NCI-H2227 treated with DMSO at 0.1 percent for 48 hours (cell line): ENCODE results near the gene CALB2.
A peak's percentile ranks its signal among the peaks of the same experiment; 100 is the strongest.
"Not testable (repeated sequence)": the region's sequence is repeated elsewhere in the genome, so short reads cannot be mapped to it uniquely, and the experiment has no call there.

Experiments
- DNase-seq: peaks from one replicate; lab custom pipeline; 2025; lab: John Stamatoyannopoulos, UW

The CALB2 gene

GRCh38 chr16:71352963-71353460 is 5.5 kb upstream of the CALB2 start:
- DNase-seq: no peak

GRCh38 chr16:71353736-71354135 is 4.8 kb upstream of the CALB2 start:
- no peak for DNase-seq

GRCh38 chr16:71354156-71354555 is 4.4 kb upstream of the CALB2 start:
- DNase-seq: no peak

GRCh38 chr16:71356051-71356740 is 2.3 kb upstream of the CALB2 start:
- no peak for DNase-seq

- DNase-seq: not testable (repeated sequence)
Measured at GRCh38 chr16:71356936-71357335, 1.6 kb upstream of the CALB2 start.

GRCh38 chr16:71357681-71358080 is 842 bp upstream of the CALB2 start:
- DNase-seq: no peak

- DNase-seq: no peak
Measured at GRCh38 chr16:71359431-71359830, 908 bp downstream of the CALB2 start.

GRCh38 chr16:71360378-71360777 is 1.9 kb downstream of the CALB2 start:
- DNase-seq: no peak

GRCh38 chr16:71364133-71364681 is 5.7 kb downstream of the CALB2 start:
- no peak for DNase-seq

GRCh38 chr16:71365021-71365420 is 6.5 kb downstream of the CALB2 start:
- no peak for DNase-seq

GRCh38 chr16:71367241-71367976 is 8.9 kb downstream of the CALB2 start:
- DNase-seq: peak; percentile 37

- no peak for DNase-seq
Measured at GRCh38 chr16:71368958-71369357, 10.4 kb downstream of the CALB2 start.

GRCh38 chr16:71369494-71369893 is 11.0 kb downstream of the CALB2 start:
- no peak for DNase-seq

GRCh38 chr16:71371237-71371636 is 12.7 kb downstream of the CALB2 start:
- DNase-seq: no peak

- DNase-seq: no peak
Measured at GRCh38 chr16:71373073-71373472, 14.6 kb downstream of the CALB2 start.

GRCh38 chr16:71376465-71377157 is 18.1 kb downstream of the CALB2 start:
- DNase-seq: no peak

- DNase-seq: no peak
Measured at GRCh38 chr16:71379711-71380110, 21.2 kb downstream of the CALB2 start.

- no peak for DNase-seq
Measured at GRCh38 chr16:71380831-71381230, 22.3 kb downstream of the CALB2 start.

- no peak for DNase-seq
Measured at GRCh38 chr16:71383054-71383773, 24.7 kb downstream of the CALB2 start.

- DNase-seq: no peak
Measured at GRCh38 chr16:71384073-71384724, 25.7 kb downstream of the CALB2 start.
